HepG2 (cell line): ENCODE data around the gene NUDT8. TPM values are rescaled to one million over a fixed set of nuclear protein-coding genes. Genes with fewer than 3 reads are reported as not detected.
A peak's percentile ranks its signal among the peaks of the same experiment; 100 is the strongest.

Source experiments
- E2F5 ChIP-seq: sonication (generic); formaldehyde crosslinking; conservative IDR thresholded peaks from 2 replicates; pipeline ENCODE4 v1.4.0; 2020; ENCODE audit warnings: missing genetic modification reagents
- ETV5 ChIP-seq: IDR thresholded peaks from 2 replicates; pipeline ENCODE4 v1.6.1; 2018; ENCODE audit warnings: missing biosample characterization, missing genetic modification reagents, inconsistent platforms, borderline replicate concordance
- HNF4A ChIP-seq: sonication (generic); formaldehyde crosslinking; IDR thresholded peaks from 2 replicates; pipeline ENCODE4 v1.4.0; 2020; ENCODE audit warnings: missing genetic modification reagents
- MED8 ChIP-seq: sonication (generic); formaldehyde crosslinking; IDR thresholded peaks from 2 replicates; pipeline ENCODE4 v1.8.1; 2023; ENCODE audit warnings: mild to moderate bottlenecking, missing genetic modification reagents; ENCODE audit not compliant: insufficient replicate concordance
- PRDM10 ChIP-seq: sonication (generic); formaldehyde crosslinking; IDR thresholded peaks from 2 replicates; pipeline ENCODE4 v1.4.0; 2020; ENCODE audit warnings: low read depth, missing genetic modification reagents
- SOX13 ChIP-seq, 3 experiments: fragments of 450-650 bp in 1 of 3; sonication (generic) in 1 of 3; formaldehyde crosslinking in 1 of 3; IDR thresholded peaks in 2 of 3; conservative IDR thresholded peaks in 1 of 3; 2 replicates each; pipeline versions ENCODE4 v1.5.0 to v1.6.1; 2016 to 2020; ENCODE audit warnings: antibody characterized with exemption in 1 of 3, mild to moderate bottlenecking in 1 of 3, missing compliant biosample characterization in 1 of 3, missing genetic modification reagents in 1 of 3, moderate library complexity in 1 of 3
- ZBTB25 ChIP-seq: IDR thresholded peaks from 2 replicates; pipeline ENCODE4 v1.6.1; 2018; ENCODE audit warnings: missing genetic modification reagents
- ZNF12 ChIP-seq: sonication (generic); formaldehyde crosslinking; IDR thresholded peaks from 2 replicates; pipeline ENCODE4 v1.5.0; 2020; ENCODE audit warnings: missing genetic modification reagents
- ZNF558 ChIP-seq: sonication (generic); formaldehyde crosslinking; IDR thresholded peaks from 2 replicates; pipeline ENCODE4 v1.9.0; 2022; ENCODE audit warnings: mild to moderate bottlenecking, missing genetic modification reagents, borderline replicate concordance
- ZNF616 ChIP-seq: sonication (generic); formaldehyde crosslinking; IDR thresholded peaks from 2 replicates; pipeline ENCODE4 v1.5.0; 2020; ENCODE audit warnings: low read depth, mild to moderate bottlenecking, missing genetic modification reagents
- polyA plus RNA-seq, 8 experiments: library from polyadenylated mRNA; depleted of rRNA in 3 of 8; stranded (reverse) in 7 of 8; unstranded in 1 of 8; fragments of >200 nt; fragmentation: Illumina TruSeq in 4 of 8; extraction: Trizol in 4 of 8; gene quantifications; 2 replicates each; pipeline versions ENCODE4 v1.2.1 to v1.2.3, GENCODE V29; 2011 to 2016; ENCODE audit warnings: low read depth in 4 of 8, missing spikeins in 1 of 8, mixed read lengths in 1 of 8; ENCODE audit not compliant: insufficient read depth in 1 of 8
- total RNA-seq, 5 experiments: library from RNA; depleted of rRNA; stranded (reverse); fragments of >200 nt; fragmentation: Illumina TruSeq; extraction: Trizol; gene quantifications; 2 replicates each; pipeline ENCODE4 v1.2.3, GENCODE V29; 2016; ENCODE audit warnings: low read depth in 1 of 5
- TF ChIP-seq, protein P1 (sequence below): IDR thresholded peaks from 2 replicates; pipeline ENCODE4 v1.6.1; 2016
- TF ChIP-seq, protein P2 (sequence below): sonication (generic); formaldehyde crosslinking; IDR thresholded peaks from 2 replicates; pipeline ENCODE4 v1.4.0; 2020; ENCODE audit warnings: missing genetic modification reagents

The NUDT8 gene
- total and polyA plus RNA-seq, 2 of the 13 experiments (the other 11 are each of a cell fraction or from before 2014, with no cell fraction given), result 6.7 to 25.8 TPM

DNA sequence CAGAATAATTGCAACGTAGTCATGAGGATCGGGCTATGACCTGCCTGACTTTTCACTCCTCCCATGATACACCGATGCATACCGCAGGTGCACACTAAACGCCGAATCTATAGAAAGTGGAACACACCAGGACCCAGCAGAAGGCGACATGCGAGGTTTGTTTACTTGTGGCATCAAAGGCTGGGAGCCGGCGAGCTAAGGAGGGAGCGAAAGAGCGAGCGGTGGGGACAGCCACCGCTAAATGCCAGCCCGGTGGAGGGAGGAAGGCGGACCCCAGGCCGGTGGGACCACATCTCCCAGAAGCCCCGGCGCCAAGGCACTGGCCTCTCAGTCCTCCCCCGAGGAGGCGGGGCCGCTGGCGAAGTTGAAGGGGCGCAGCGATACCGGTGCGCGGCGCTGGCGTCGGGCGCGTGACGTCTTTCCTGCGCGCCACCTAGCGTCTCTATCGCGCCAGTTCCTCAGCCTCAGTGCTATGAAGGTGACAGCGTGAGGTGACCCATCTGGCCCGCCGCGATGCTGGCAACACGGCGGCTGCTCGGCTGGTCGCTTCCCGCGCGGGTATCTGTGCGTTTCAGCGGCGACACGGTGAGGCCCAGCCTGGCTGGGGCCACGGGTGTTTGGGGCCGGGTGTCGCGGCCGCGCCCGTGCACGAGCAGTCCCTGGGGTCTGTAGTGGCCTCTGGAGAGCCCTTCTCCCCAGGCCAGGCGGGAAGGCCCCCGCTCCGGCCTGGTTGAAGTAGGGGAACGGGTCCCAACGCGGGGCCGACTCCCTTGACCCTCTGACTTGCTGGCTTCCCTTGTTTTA is 23.0 kb downstream of the NUDT8 start, which contains the start of gene NDUFV1 (continued):
- TF ChIP-seq ZNF12, result no peak
- TF ChIP-seq ETV5 (CRISPR knock-in tag), result peak; percentile 14; the same call in 1 of the 2 replicates
- peak; percentile 71; the same call in 1 of the 2 replicates for TF ChIP-seq ZNF616
- TF ChIP-seq MED8, result no peak
- TF ChIP-seq, protein P1, sequence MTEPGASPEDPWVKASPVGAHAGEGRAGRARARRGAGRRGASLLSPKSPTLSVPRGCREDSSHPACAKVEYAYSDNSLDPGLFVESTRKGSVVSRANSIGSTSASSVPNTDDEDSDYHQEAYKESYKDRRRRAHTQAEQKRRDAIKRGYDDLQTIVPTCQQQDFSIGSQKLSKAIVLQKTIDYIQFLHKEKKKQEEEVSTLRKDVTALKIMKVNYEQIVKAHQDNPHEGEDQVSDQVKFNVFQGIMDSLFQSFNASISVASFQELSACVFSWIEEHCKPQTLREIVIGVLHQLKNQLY, result no peak
- TF ChIP-seq SOX13 (IDR thresholded peaks at IDR 0.05), result no peak
- no peak; a peak in 1 of 4 replicates for TF ChIP-seq SOX13 (CRISPR knock-in tag; conservative IDR thresholded peaks at IDR 0.05 in 1 of 2, IDR thresholded peaks at IDR 0.05 in 1 of 2)
- TF ChIP-seq ZNF558, result no peak
- TF ChIP-seq, protein P2, sequence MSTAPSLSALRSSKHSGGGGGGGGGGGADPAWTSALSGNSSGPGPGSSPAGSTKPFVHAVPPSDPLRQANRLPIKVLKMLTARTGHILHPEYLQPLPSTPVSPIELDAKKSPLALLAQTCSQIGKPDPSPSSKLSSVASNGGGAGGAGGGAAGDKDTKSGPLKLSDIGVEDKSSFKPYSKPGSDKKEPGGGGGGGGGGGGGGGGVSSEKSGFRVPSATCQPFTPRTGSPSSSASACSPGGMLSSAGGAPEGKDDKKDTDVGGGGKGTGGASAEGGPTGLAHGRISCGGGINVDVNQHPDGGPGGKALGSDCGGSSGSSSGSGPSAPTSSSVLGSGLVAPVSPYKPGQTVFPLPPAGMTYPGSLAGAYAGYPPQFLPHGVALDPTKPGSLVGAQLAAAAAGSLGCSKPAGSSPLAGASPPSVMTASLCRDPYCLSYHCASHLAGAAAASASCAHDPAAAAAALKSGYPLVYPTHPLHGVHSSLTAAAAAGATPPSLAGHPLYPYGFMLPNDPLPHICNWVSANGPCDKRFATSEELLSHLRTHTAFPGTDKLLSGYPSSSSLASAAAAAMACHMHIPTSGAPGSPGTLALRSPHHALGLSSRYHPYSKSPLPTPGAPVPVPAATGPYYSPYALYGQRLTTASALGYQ (CRISPR knock-in tag), result no peak
- TF ChIP-seq PRDM10 (CRISPR knock-in tag), result 0 out of 2 replicates have a peak, but pooled peaks have one; percentile 22
- 0 out of 2 replicates have a peak, but pooled peaks have one; percentile 16 for TF ChIP-seq E2F5 (CRISPR knock-in tag)
- no peak; the same call in 1 of the 2 replicates for TF ChIP-seq HNF4A
- TF ChIP-seq ZBTB25 (CRISPR knock-in tag), result peak; percentile 46; the same call in 1 of the 2 replicates
